ENCODE results near the gene SCN10A. TPM values are rescaled to one million over a fixed set of nuclear protein-coding genes. Genes with fewer than 3 reads are reported as not detected.

Gene SCN10A
- total and polyA plus RNA-seq, 2 of the 13 experiments (the other 11 are each of a cell fraction or from before 2014, with no cell fraction given): not detected

- TF ChIP-seq IKZF5 (CRISPR knock-in tag; IDR thresholded peaks at IDR 0.05): no peak
- no peak for TF ChIP-seq ZBTB3 (CRISPR knock-in tag; IDR thresholded peaks at IDR 0.05; ENCODE audit: borderline replicate concordance, low read depth)
- TF ChIP-seq ZNF101 (CRISPR knock-in tag; IDR thresholded peaks at IDR 0.05; ENCODE audit: borderline replicate concordance, low read depth): no peak
- no peak for TF ChIP-seq TFDP1 (CRISPR knock-in tag; IDR thresholded peaks at IDR 0.05; ENCODE audit: borderline replicate concordance)
- TF ChIP-seq ZNF570 (CRISPR knock-in tag; IDR thresholded peaks at IDR 0.05; ENCODE audit: borderline replicate concordance): no peak
- no peak for TF ChIP-seq ZNF260 (CRISPR knock-in tag; IDR thresholded peaks at IDR 0.05; ENCODE audit: borderline replicate concordance, low read depth)
Observed at GRCh38 chr3:38653685-38654537, 162.1 kb downstream of the SCN10A start (continued).

- TF ChIP-seq NFE2L2 (IDR thresholded peaks at IDR 0.05; ENCODE audit: low read length) (peak; percentile 63; the same call in 1 of the 2 replicates), MAFK (conservative IDR thresholded peaks at IDR 0.05 in 1 of 2, IDR thresholded peaks at IDR 0.05 in 1 of 2; ENCODE audit: low read length in 2 of 2) (peak; percentile 62 to 81; a peak in 3 of 4 replicates), TFAP4 (IDR thresholded peaks at IDR 0.05; ENCODE audit: borderline replicate concordance, low read depth) (no peak), MAFF (IDR thresholded peaks at IDR 0.05; ENCODE audit: low read depth, low read length) (peak; percentile 44; the same call in 1 of the 2 replicates), ETV5 (CRISPR knock-in tag; IDR thresholded peaks at IDR 0.05; ENCODE audit: borderline replicate concordance) (no peak), KLF6 (CRISPR knock-in tag; IDR thresholded peaks at IDR 0.05) (no peak)
- Histone ChIP-seq H4K20me1 (ENCODE audit: insufficient read depth, low read length) (no peaks in the 10 kb centered on the region), H3K79me2 (ENCODE audit: insufficient read depth, low read length) (no peaks in the 10 kb centered on the region), H2AFZ (ENCODE audit: low read length) (no peak overlapping the region), H3K4me3 (replicated peaks in 1 of 3; ENCODE audit: insufficient read depth in 1 of 3, low read depth in 2 of 3, low read length in 3 of 3) (no peak overlapping the region), H3K4me1 (ENCODE audit: insufficient read depth, low read length) (peaks cover 13% of the 10 kb centered on the region), H3K27me3 (ENCODE audit: control insufficient read depth in 1 of 2, insufficient read depth in 2 of 2, low read length in 2 of 2) (peaks cover 2 to 39% of the 10 kb centered on the region in 2 experiments), H3K27ac (ENCODE audit: extremely low read length, insufficient read depth, low read length) (no peak overlapping the region), H3K36me3 (replicated peaks in 1 of 2; ENCODE audit: control insufficient read depth in 1 of 2, insufficient read depth in 2 of 2, low read length in 2 of 2) (no peaks in the 10 kb centered on the region), H3K9me3 (ENCODE audit: low read length) (no peaks in the 10 kb centered on the region), H3K4me2 (ENCODE audit: low read depth, low read length) (no peak overlapping the region), H3K9ac (ENCODE audit: insufficient read depth, low read depth, low read length) (no peak overlapping the region)
- DNase-seq (ENCODE audit: low spot score): no peak
- in situ Hi-C loops (cut with HindIII; ENCODE audit: extremely low pct_ligation_motif_present, low pct_unique_long_range_greater_than_20kb): no loop called here
- no TSS peak for BruUV-seq (replicated peaks)
- intact Hi-C loops (cut with micrococcal nuclease; ENCODE audit: unreplicated experiment): loop anchor here (10.0 kb wide), 1 partner anchor 1158 kb away; no protein-coding TSS in a partner anchor
- ChIA-PET CTCF (ENCODE audit: low intra/inter-chr PET ratio, low total read pairs) (no interaction called here), POLR2A (no interaction called here)
- 0% methylated on average over 1 of the region's 1 CpG for WGBS (ENCODE audit: low lambda C conversion rate)
- no peak for ATAC-seq
- FAIRE-seq: no peak
Observed at GRCh38 chr3:38652934-38653333, 163.1 kb downstream of the SCN10A start.

Measured in HepG2 (cell line).